Liver (tissue), 9 donors: ENCODE measurements around the gene ANXA3. TPM values are rescaled to one million over a fixed set of nuclear protein-coding genes. Genes with fewer than 3 reads are reported as not detected.

Experiments
- DNase-seq: peaks from one replicate; pipeline ENCODE4 v3.0.0-alpha.2; 2017; ENCODE audit warnings: low spot score
- H3K27ac ChIP-seq, 2 donors: one replicate each; pipeline ENCODE4 v1.7.0; 2013; ENCODE audit warnings: inconsistent platforms in 2 of 2, low read length in 2 of 2, control low read depth in 1 of 2, low read depth in 1 of 2, mild to moderate bottlenecking in 1 of 2
- H3K27me3 ChIP-seq, 4 donors: one replicate each; pipeline versions ENCODE4 v1.6.1 to v1.7.0; 2013; ENCODE audit warnings: low read length in 3 of 4, inconsistent platforms in 1 of 4, mild to moderate bottlenecking in 1 of 4, moderate library complexity in 1 of 4; ENCODE audit not compliant: control insufficient read depth in 4 of 4, insufficient read depth in 4 of 4
- H3K36me3 ChIP-seq, 4 donors: one replicate each; pipeline versions ENCODE4 v1.6.1 to v1.7.0; 2013; ENCODE audit warnings: low read length in 3 of 4, mild to moderate bottlenecking in 3 of 4, low read depth in 1 of 4, moderate library complexity in 1 of 4; ENCODE audit not compliant: control insufficient read depth in 4 of 4, insufficient read depth in 3 of 4
- H3K4me1 ChIP-seq, 4 donors: one replicate each; pipeline versions ENCODE4 v1.6.1 to v1.7.0; 2013; ENCODE audit warnings: low read length in 3 of 4, mild to moderate bottlenecking in 3 of 4, moderate library complexity in 1 of 4; ENCODE audit not compliant: control insufficient read depth in 4 of 4, insufficient read depth in 4 of 4
- H3K4me3 ChIP-seq, 3 donors: one replicate each; pipeline versions ENCODE4 v1.6.1 to v1.7.0; 2013; ENCODE audit warnings: low read length in 3 of 3, control low read depth in 1 of 3, low read depth in 1 of 3, mild to moderate bottlenecking in 1 of 3
- H3K9ac ChIP-seq, 2 donors: one replicate each; pipeline ENCODE4 v1.7.0; 2013; ENCODE audit warnings: low read length in 2 of 2, mild to moderate bottlenecking in 2 of 2, moderate library complexity in 2 of 2, control low read depth in 1 of 2, low read depth in 1 of 2
- H3K9me3 ChIP-seq, 4 donors: one replicate each; pipeline versions ENCODE4 v1.6.1 to v1.7.0; 2013; ENCODE audit warnings: low read length in 3 of 4; ENCODE audit not compliant: control insufficient read depth in 4 of 4
- ATF3 ChIP-seq: IDR thresholded peaks from 2 replicates; pipeline ENCODE4 v1.6.1; 2016; ENCODE audit warnings: antibody characterized with exemption
- EGR1 ChIP-seq, 2 donors: IDR thresholded peaks; 2 replicates each; pipeline ENCODE4 v1.6.1; 2016 to 2018; ENCODE audit warnings: antibody characterized with exemption in 2 of 2, low read depth in 2 of 2
- FOXA2 ChIP-seq: IDR thresholded peaks from 2 replicates; pipeline ENCODE4 v1.6.1; 2016; ENCODE audit warnings: antibody characterized with exemption
- HNF4A ChIP-seq, 2 donors: conservative IDR thresholded peaks; 2 replicates each; pipeline ENCODE4 v1.6.1; 2016; ENCODE audit warnings: antibody characterized with exemption in 2 of 2, mild to moderate bottlenecking in 2 of 2
- MAX ChIP-seq: IDR thresholded peaks from 2 replicates; pipeline ENCODE4 v1.6.1; 2016; ENCODE audit warnings: antibody characterized with exemption
- RAD21 ChIP-seq, 2 donors: IDR thresholded peaks; 2 replicates each; pipeline ENCODE4 v1.6.1; 2016; ENCODE audit warnings: antibody characterized with exemption in 2 of 2, mild to moderate bottlenecking in 2 of 2
- REST ChIP-seq: IDR thresholded peaks from 2 replicates; pipeline ENCODE4 v1.6.1; 2016; ENCODE audit warnings: antibody characterized with exemption, mild to moderate bottlenecking
- RXRA ChIP-seq, 2 donors: IDR thresholded peaks; 2 replicates each; pipeline ENCODE4 v1.6.1; 2017 to 2018; ENCODE audit warnings: antibody characterized with exemption in 2 of 2, mild to moderate bottlenecking in 1 of 2
- TAF1 ChIP-seq: conservative IDR thresholded peaks from 2 replicates; pipeline ENCODE4 v1.6.1; 2016; ENCODE audit warnings: antibody characterized with exemption, mild to moderate bottlenecking
- YY1 ChIP-seq: IDR thresholded peaks from 2 replicates; pipeline ENCODE4 v1.6.1; 2016; ENCODE audit warnings: antibody characterized with exemption, mild to moderate bottlenecking
- ZBTB33 ChIP-seq: IDR thresholded peaks from 2 replicates; pipeline ENCODE4 v1.6.1; 2016; ENCODE audit warnings: antibody characterized with exemption
- WGBS: extraction: QIAGEN DNeasy Blood & Tissue Kit; methylation state at CpG from one replicate; pipeline ENCODE4 v1.1.7; 2013; 5-methylcytosine and 5-hydroxymethylcytosine counted together
- polyA plus RNA-seq, 2 donors: library from polyadenylated mRNA; stranded (reverse) in 1 of 2; unstranded in 1 of 2; fragments of 200-250 nt in 1 of 2; fragments of >200 nt in 1 of 2; fragmentation: Nextera tagmentation in 1 of 2; extraction: Ambion mirVana in 1 of 2; gene quantifications; one replicate each; pipeline versions ENCODE4 v1.2.1 to v1.2.3, GENCODE V29; 2013 to 2015
- total RNA-seq, 2 donors: library from RNA; depleted of rRNA; stranded (reverse); fragments of >200 nt; gene quantifications; one replicate each; pipeline ENCODE4 v1.2.3, GENCODE V29; 2014
- donor health status: healthy.
- donor health status: healthy.
- donor health status: healthy.
- donor health status: healthy.
- donor health status: healthy.

ANXA3 gene
- total and polyA plus RNA-seq, 4 donors, result 1.7 to 16.4 (median 3.4) TPM

GRCh38 chr4:78584863-78585547 is 33.4 kb downstream of the ANXA3 start:
- H3K27ac ChIP-seq, result no peak overlapping the region
- no peaks in the 10 kb centered on the region for H3K27me3 ChIP-seq
- TF ChIP-seq ATF3 (no peak), RXRA (IDR thresholded peaks at IDR 0.05) (peak in 1 of 2 donors; percentile 74)
- no peak overlapping the region for H3K4me3 ChIP-seq
- no peak for DNase-seq
- no peaks in the 10 kb centered on the region for H3K4me1 ChIP-seq
- no peaks in the 10 kb centered on the region for H3K9me3 ChIP-seq
- H3K36me3 ChIP-seq, result peaks cover 0 to 2% (median 0%) of the 10 kb centered on the region in 4 donors
- no peak overlapping the region for H3K9ac ChIP-seq
- WGBS, result 58% methylated on average over 4 of the region's 4 CpGs

GRCh38 chr4:78585633-78586032 is 34.1 kb downstream of the ANXA3 start:
- WGBS, result 46% methylated on average over 1 of the region's 1 CpG
- no peaks in the 10 kb centered on the region for H3K4me1 ChIP-seq
- TF ChIP-seq TAF1 (no peak), YY1 (no peak), HNF4A (conservative IDR thresholded peaks at IDR 0.05) (no peak), FOXA2 (no peak), EGR1 (IDR thresholded peaks at IDR 0.05; ENCODE audit: low read depth in 2 of 2) (no peak), REST (no peak), ATF3 (no peak), MAX (no peak), RXRA (IDR thresholded peaks at IDR 0.05) (no peak), ZBTB33 (no peak), RAD21 (IDR thresholded peaks at IDR 0.05) (no peak)
- no peak overlapping the region for H3K27ac ChIP-seq
- H3K9me3 ChIP-seq, result no peaks in the 10 kb centered on the region
- no peak overlapping the region for H3K4me3 ChIP-seq
- no peak for DNase-seq
- no peak overlapping the region for H3K9ac ChIP-seq
- no peaks in the 10 kb centered on the region for H3K27me3 ChIP-seq
- peaks cover 0 to 2% (median 0%) of the 10 kb centered on the region in 4 donors for H3K36me3 ChIP-seq
